Keratinocyte (primary cell): ENCODE results near the gene DNAAF8. TPM values are rescaled to one million over a fixed set of nuclear protein-coding genes. Genes with fewer than 3 reads are reported as not detected.

ENCODE experiments used
- DNase-seq: peaks from one replicate; pipeline ENCODE4 v3.0.0-alpha.2; 2011; ENCODE audit warnings: low read depth, missing footprints, low spot score
- FAIRE-seq: peaks from 2 replicates; lab custom pipeline; 2011; peaks lifted over from hg19 to GRCh38; lab: Jason Lieb, UNC
- H2AFZ ChIP-seq: 2 replicates; pipeline ENCODE4 v1.6.0; 2012; ENCODE audit warnings: low read length, control low read depth, inconsistent platforms; ENCODE audit not compliant: control insufficient read depth
- H3K27ac ChIP-seq: 2 replicates; pipeline ENCODE4 v1.5.1; 2011; ENCODE audit warnings: low read length; ENCODE audit not compliant: control insufficient read depth, insufficient read depth
- H3K27me3 ChIP-seq: 3 replicates; pipeline ENCODE4 v1.6.0; 2011; ENCODE audit warnings: low read length; ENCODE audit not compliant: control insufficient read depth, insufficient read depth; ENCODE audit errors: extremely low read depth
- H3K36me3 ChIP-seq, 2 experiments: 2 replicates in 1 of 2; 3 replicates in 1 of 2; pipeline ENCODE4 v1.5.1; 2011; ENCODE audit warnings: low read length in 2 of 2, mild to moderate bottlenecking in 1 of 2; ENCODE audit not compliant: control insufficient read depth in 2 of 2, insufficient read depth in 2 of 2; ENCODE audit errors: extremely low read depth in 1 of 2
- H3K4me1 ChIP-seq: 3 replicates; pipeline ENCODE4 v1.5.1; 2011; ENCODE audit warnings: low read length; ENCODE audit not compliant: control insufficient read depth, insufficient read depth; ENCODE audit errors: extremely low read depth
- H3K4me2 ChIP-seq: 3 replicates; pipeline ENCODE4 v1.6.0; 2011; ENCODE audit warnings: low read depth, low read length; ENCODE audit not compliant: control insufficient read depth, insufficient read depth; ENCODE audit errors: extremely low read depth
- H3K4me3 ChIP-seq, 3 experiments: fragments of 200-600 bp in 1 of 3; sonication (generic) in 1 of 3; 2 replicates in 2 of 3; 3 replicates in 1 of 3; pipeline ENCODE4 v1.5.1; 2011 to 2016; ENCODE audit warnings: low read length in 3 of 3, mild to moderate bottlenecking in 3 of 3, control low read depth in 2 of 3, inconsistent platforms in 1 of 3, low read depth in 1 of 3, mixed read lengths in 1 of 3, mixed run types in 1 of 3, moderate library complexity in 1 of 3; ENCODE audit not compliant: control insufficient read depth in 2 of 3, insufficient read depth in 2 of 3; ENCODE audit errors: extremely low read depth in 1 of 3
- H3K79me2 ChIP-seq: 2 replicates; pipeline ENCODE4 v1.6.0; 2012; ENCODE audit warnings: low read length; ENCODE audit not compliant: control insufficient read depth, insufficient read depth
- H3K9ac ChIP-seq: 3 replicates; pipeline ENCODE4 v1.6.0; 2011; ENCODE audit warnings: low read length; ENCODE audit not compliant: control insufficient read depth, insufficient read depth; ENCODE audit errors: extremely low read depth
- H3K9me1 ChIP-seq: 3 replicates; pipeline ENCODE4 v1.6.0; 2011; ENCODE audit warnings: low read length; ENCODE audit not compliant: control insufficient read depth, insufficient read depth; ENCODE audit errors: extremely low read depth
- H3K9me3 ChIP-seq: 2 replicates; pipeline ENCODE4 v1.5.1; 2012; ENCODE audit warnings: low read depth, low read length; ENCODE audit not compliant: control insufficient read depth
- H4K20me1 ChIP-seq: 3 replicates; pipeline ENCODE4 v1.6.0; 2011; ENCODE audit warnings: low read length; ENCODE audit not compliant: control insufficient read depth, insufficient read depth; ENCODE audit errors: extremely low read depth
- CTCF ChIP-seq, 3 experiments: IDR thresholded peaks in 1 of 3; conservative IDR thresholded peaks in 1 of 3; optimal IDR thresholded peaks in 1 of 3; 2 replicates in 2 of 3; 3 replicates in 1 of 3; pipeline versions ENCODE3 to v1.5.1; 2011; ENCODE audit warnings: low read length in 3 of 3, mild to moderate bottlenecking in 3 of 3, moderate library complexity in 2 of 3, control low read depth in 1 of 3, inconsistent platforms in 1 of 3; ENCODE audit not compliant: insufficient read depth in 2 of 3; ENCODE audit errors: extremely low read depth in 1 of 3
- EZH2 ChIP-seq: IDR thresholded peaks from one replicate; pipeline ENCODE4 v1.6.1; 2012; ENCODE audit warnings: inconsistent platforms, mild to moderate bottlenecking, low read length, moderate library complexity
- dilution Hi-C: fragments of 300-500 bp; cut with MboI; formaldehyde crosslinking; loops from one replicate; pipeline ENCODE4 v1.7.0; 2020; ENCODE audit warnings: low sequenced_read_pairs; ENCODE audit not compliant: extremely low pct_ligation_motif_present
- polyA plus RNA-seq, 5 experiments: library from polyadenylated mRNA; depleted of rRNA in 3 of 5; stranded (reverse) in 3 of 5; stranded (forward) in 1 of 5; unstranded in 1 of 5; fragments of >200 nt; gene quantifications; 1 replicate in 1 of 5; 2 replicates in 3 of 5; 3 replicates in 1 of 5; pipeline versions ENCODE4 v1.2.1 to v1.2.3, GENCODE V29; 2011 to 2012; ENCODE audit warnings: missing spikeins in 2 of 5, low read depth in 1 of 5, low replicate concordance in 1 of 5

DNAAF8 gene
- polyA plus RNA-seq, 1 donor (not counting 4 experiments of a cell fraction or from before 2014, with no cell fraction given), result 0.26 TPM

GRCh38 chr16:4689091-4689671, 45.2 kb upstream of the DNAAF8 start:
- no peak overlapping the region for H3K9ac ChIP-seq
- no peaks in the 10 kb centered on the region for H3K79me2 ChIP-seq
- H3K27ac ChIP-seq, result no peak overlapping the region
- FAIRE-seq (no peak), DNase-seq (no peak)
- no peak overlapping the region for H2AFZ ChIP-seq
- no peaks in the 10 kb centered on the region for H4K20me1 ChIP-seq
- dilution Hi-C loops, result no loop called here
- no peaks in the 10 kb centered on the region for H3K9me3 ChIP-seq
- no peak overlapping the region for H3K4me3 ChIP-seq
- no peaks in the 10 kb centered on the region for H3K27me3 ChIP-seq
- peaks cover 10% of the 10 kb centered on the region for H3K4me1 ChIP-seq
- no peak for TF ChIP-seq EZH2
- no peak for TF ChIP-seq CTCF (optimal IDR thresholded peaks at IDR 0.05 in 1 of 3, IDR thresholded peaks at IDR 0.05 in 1 of 3, conservative IDR thresholded peaks at IDR 0.05 in 1 of 3; ENCODE audit: extremely low read depth in 1 of 3, insufficient read depth in 2 of 3, low read length in 3 of 3)
- H3K36me3 ChIP-seq, result peaks cover 6 to 29% of the 10 kb centered on the region in 2 experiments
- no peaks in the 10 kb centered on the region for H3K9me1 ChIP-seq
- no peak overlapping the region for H3K4me2 ChIP-seq

- dilution Hi-C loops, result no loop called here
- H3K36me3 ChIP-seq, result peaks cover 5 to 24% of the 10 kb centered on the region in 2 experiments
Measured at GRCh38 chr16:4689864-4690704, 44.3 kb upstream of the DNAAF8 start.

More at GRCh38 chr16:4689864-4690704, 44.3 kb upstream of the DNAAF8 start:
- H3K9ac ChIP-seq, result no peak overlapping the region
- DNase-seq, result no peak
- H3K4me1 ChIP-seq, result peaks cover 5% of the 10 kb centered on the region
- H3K9me1 ChIP-seq, result no peaks in the 10 kb centered on the region
- H4K20me1 ChIP-seq, result no peaks in the 10 kb centered on the region
- H3K9me3 ChIP-seq, result no peaks in the 10 kb centered on the region
- H3K4me2 ChIP-seq, result no peak overlapping the region
- H3K4me3 ChIP-seq, result no peak overlapping the region
- no peak for FAIRE-seq
- H3K27me3 ChIP-seq, result no peaks in the 10 kb centered on the region
- no peaks in the 10 kb centered on the region for H3K79me2 ChIP-seq
- TF ChIP-seq CTCF (optimal IDR thresholded peaks at IDR 0.05 in 1 of 3, IDR thresholded peaks at IDR 0.05 in 1 of 3, conservative IDR thresholded peaks at IDR 0.05 in 1 of 3; ENCODE audit: extremely low read depth in 1 of 3, insufficient read depth in 2 of 3, low read length in 3 of 3), result no peak
- TF ChIP-seq EZH2, result no peak
- H2AFZ ChIP-seq, result no peak overlapping the region
- H3K27ac ChIP-seq, result no peak overlapping the region
